Activated B cell treated with CpG ODN at 0.5 μM for 24 hours (primary cell): ENCODE results near the gene AHDC1. TPM values are rescaled to one million over a fixed set of nuclear protein-coding genes. Genes with fewer than 3 reads are reported as not detected.

Experiments used
- ATAC-seq: fragments of 200-7000 bp; cut with Tn5 transposase; one replicate; pipeline ENCODE4 v1.10.0; 2021; ENCODE audit warnings: low read depth, mild to moderate bottlenecking, moderate library complexity
- CTCF ChIA-PET: fragments of 350-600 bp; sonication (Branson Sonifier 250); formaldehyde crosslinking; loops from one replicate; lab custom pipeline; 2021; ENCODE audit warnings: antibody characterized with exemption; lab: Charles Lee
- POLR2A ChIA-PET: fragments of 350-600 bp; sonication (Branson Sonifier 250); formaldehyde crosslinking; loops from one replicate; lab custom pipeline; 2021; ENCODE audit warnings: antibody characterized with exemption; lab: Charles Lee
- DNase-seq: peaks from one replicate; pipeline ENCODE4 v3.0.0; 2022
- H3K27ac Mint-ChIP-seq: one replicate; pipeline ENCODE4 v1.8.0; 2020; ENCODE audit warnings: mixed read lengths
- H3K27me3 Mint-ChIP-seq: one replicate; pipeline ENCODE4 v1.8.0; 2021; ENCODE audit warnings: mixed read lengths
- H3K36me3 Mint-ChIP-seq: one replicate; pipeline ENCODE4 v1.8.0; 2021; ENCODE audit warnings: low read depth, mixed read lengths
- H3K4me1 Mint-ChIP-seq: one replicate; pipeline ENCODE4 v1.8.0; 2021; ENCODE audit warnings: mixed read lengths
- H3K4me3 Mint-ChIP-seq: one replicate; pipeline ENCODE4 v1.8.0; 2020; ENCODE audit warnings: mild to moderate bottlenecking, mixed read lengths
- H3K9me3 Mint-ChIP-seq: one replicate; pipeline ENCODE4 v1.8.0; 2020; ENCODE audit warnings: mixed read lengths
- intact Hi-C: fragments of 100-400 bp; cut with micrococcal nuclease; formaldehyde crosslinking; loops from one replicate; pipeline ENCODE4 v1.15.1; 2024
- total RNA-seq: library from RNA; stranded (reverse); gene quantifications from 2 replicates; pipeline ENCODE4 v1.2.3, GENCODE V29; 2022
- TF ChIP-seq, protein P1 (sequence below): fragments of 200-600 bp; IDR thresholded peaks from one replicate; pipeline ENCODE4 v1.8.0; 2022; ENCODE audit warnings: antibody characterized with exemption, mild to moderate bottlenecking

Gene AHDC1
- total RNA-seq, 1 donor from 2014 or later = 22.4 TPM

DNA sequence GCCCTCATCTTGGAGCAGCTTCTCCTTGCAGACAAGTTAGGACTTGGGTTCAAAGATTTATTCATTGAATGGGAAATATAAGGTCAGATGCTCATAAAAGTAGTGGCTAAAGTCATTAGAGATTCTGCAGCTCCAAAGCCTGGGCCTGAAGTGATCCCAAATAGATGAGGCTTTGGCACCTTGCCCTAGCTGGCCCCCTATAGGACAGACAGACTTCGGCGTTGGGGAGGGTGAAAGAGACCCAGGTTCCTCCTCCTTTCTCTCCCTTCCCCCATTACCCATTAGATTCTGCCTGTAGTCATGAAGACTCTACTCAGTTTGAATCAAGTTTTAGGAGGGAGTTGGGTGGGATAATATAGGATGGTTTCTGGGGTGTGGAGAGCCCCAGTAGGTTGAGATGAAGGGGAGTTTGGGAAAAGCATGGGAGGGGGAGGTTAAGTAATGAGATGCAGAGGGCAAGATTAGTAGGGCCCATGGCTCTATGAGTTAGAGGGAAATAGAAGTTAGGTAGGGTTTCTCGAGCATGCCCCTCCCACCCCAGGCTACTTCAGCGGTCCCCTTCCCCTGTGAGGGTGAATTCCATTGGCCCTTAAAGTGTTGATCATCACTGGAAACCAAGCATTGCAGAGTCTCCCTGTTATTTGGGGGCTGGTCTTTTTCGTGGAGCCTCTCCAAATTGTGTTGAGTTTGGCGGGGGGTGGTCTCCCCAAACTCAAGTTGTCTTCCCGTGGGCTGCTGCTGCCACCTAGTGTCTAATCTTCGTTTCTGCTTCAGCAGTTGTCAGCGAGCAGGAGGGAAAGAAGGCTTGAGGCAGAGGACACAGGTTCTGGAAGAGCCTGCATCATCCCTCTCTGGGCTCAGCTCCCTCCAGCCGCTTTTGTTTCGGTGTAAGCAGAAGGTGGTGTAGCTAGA lies 2.1 kb upstream of the AHDC1 start:
- Mint-ChIP-seq H3K4me3 (peak overlapping the region; percentile 60), H3K4me1 (peaks cover 28% of the 10 kb centered on the region), H3K27ac (peak overlapping the region; percentile 61), H3K36me3 (peaks cover 2% of the 10 kb centered on the region), H3K27me3 (no peaks in the 10 kb centered on the region), H3K9me3 (no peaks in the 10 kb centered on the region)
- ChIA-PET POLR2A (interaction anchor here (0.5 to 12.2 kb wide), 8 partner anchors 50 to 211 kb away, joined by 3 to 207 read pairs (median 4); no protein-coding TSS in a partner anchor), CTCF (interaction anchor here (0.7 to 8.8 kb wide), 30 partner anchors 10 to 561 kb away, joined by 3 to 253 read pairs (median 5); partner anchors contain the start of gene IFI6)
- DNase-seq (peak; percentile 45), ATAC-seq (no peak)
- intact Hi-C loops = loop anchor here (1.0 to 5.0 kb wide), 12 partner anchors 38 to 564 kb away; partner anchors contain the start of genes GPR3 and PPP1R8
- TF ChIP-seq, protein P1, sequence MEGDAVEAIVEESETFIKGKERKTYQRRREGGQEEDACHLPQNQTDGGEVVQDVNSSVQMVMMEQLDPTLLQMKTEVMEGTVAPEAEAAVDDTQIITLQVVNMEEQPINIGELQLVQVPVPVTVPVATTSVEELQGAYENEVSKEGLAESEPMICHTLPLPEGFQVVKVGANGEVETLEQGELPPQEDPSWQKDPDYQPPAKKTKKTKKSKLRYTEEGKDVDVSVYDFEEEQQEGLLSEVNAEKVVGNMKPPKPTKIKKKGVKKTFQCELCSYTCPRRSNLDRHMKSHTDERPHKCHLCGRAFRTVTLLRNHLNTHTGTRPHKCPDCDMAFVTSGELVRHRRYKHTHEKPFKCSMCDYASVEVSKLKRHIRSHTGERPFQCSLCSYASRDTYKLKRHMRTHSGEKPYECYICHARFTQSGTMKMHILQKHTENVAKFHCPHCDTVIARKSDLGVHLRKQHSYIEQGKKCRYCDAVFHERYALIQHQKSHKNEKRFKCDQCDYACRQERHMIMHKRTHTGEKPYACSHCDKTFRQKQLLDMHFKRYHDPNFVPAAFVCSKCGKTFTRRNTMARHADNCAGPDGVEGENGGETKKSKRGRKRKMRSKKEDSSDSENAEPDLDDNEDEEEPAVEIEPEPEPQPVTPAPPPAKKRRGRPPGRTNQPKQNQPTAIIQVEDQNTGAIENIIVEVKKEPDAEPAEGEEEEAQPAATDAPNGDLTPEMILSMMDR = peak; percentile 84

DNA sequence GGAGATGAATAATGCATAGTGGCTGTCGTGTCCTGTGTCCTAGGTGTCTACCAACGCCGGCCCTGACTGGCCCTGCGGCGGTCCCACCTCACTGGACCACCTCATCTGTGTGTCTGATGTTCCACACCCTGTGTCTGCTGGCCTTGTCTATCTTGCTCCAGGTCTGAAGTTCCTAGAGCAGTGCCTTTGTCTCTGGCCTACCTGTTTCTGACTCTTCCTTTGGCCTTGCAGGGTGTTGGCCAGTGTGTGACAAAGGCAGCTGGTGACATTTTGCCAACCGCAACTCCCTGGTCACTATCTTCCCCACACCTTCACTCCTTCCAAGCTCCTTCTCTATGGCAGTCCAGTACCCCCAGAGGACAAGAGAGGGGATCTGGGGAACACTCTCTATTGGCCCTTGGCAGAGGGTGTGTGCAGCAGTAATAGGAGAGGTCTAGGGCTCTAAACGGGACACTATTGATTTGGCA lies 1.4 kb upstream of the AHDC1 start:
- CTCF ChIA-PET = interaction anchor here (0.6 to 8.8 kb wide), 13 partner anchors 37 to 306 kb away, joined by 3 to 253 read pairs (median 14); partner anchors contain the start of gene IFI6
- H3K36me3 Mint-ChIP-seq = peaks cover 2% of the 10 kb centered on the region
- H3K27me3 Mint-ChIP-seq = no peaks in the 10 kb centered on the region
- intact Hi-C loops = loop anchor here (5.0 kb wide), 3 partner anchors 227 to 563 kb away; partner anchors contain the start of gene PPP1R8
- no peak for DNase-seq
- H3K27ac Mint-ChIP-seq = peak overlapping the region; percentile 60
- POLR2A ChIA-PET = interaction anchor here (0.9 to 12.2 kb wide), 5 partner anchors 49 to 202 kb away, joined by 3 to 207 read pairs (median 4); no protein-coding TSS in a partner anchor
- peak overlapping the region; percentile 95 for H3K4me3 Mint-ChIP-seq
- H3K4me1 Mint-ChIP-seq = peaks cover 36% of the 10 kb centered on the region
- ATAC-seq = no peak
- TF ChIP-seq, protein P1 = no peak
- H3K9me3 Mint-ChIP-seq = no peaks in the 10 kb centered on the region

DNA sequence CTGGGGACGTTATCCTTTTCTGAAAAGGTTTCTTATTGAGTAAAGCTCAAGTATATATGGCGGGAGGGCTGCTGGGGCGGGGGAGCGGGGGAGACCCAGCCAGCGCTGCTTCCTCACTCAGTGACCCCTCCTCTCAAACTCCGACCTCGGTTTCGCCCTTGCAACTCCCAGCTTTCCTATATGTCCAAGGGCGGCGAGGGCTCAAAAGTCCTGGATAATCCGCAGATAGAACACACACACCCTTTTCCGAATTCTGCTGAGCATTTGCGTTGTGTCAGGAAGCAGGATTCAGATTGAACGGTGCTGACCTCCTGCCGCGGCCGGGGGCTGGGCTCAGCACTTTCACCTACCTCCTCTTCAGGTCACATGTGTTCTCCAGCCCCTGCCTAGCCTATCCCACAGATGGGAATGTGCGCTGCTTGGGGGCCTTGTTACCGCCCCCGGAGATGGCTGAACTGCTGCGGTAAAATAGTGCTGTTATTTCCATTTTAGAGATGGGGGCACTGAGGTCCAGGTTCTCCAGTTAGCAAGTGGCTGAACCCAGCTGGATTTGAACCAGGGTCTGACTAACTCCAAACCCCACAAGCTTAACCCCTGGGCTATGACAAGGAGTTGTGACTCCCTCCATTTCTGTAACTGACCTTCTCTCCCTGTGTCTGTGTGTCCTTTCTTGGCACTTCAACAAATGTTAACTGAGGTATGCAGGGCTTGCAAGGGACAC lies 795 bp upstream of the AHDC1 start:
- ATAC-seq (no peak), DNase-seq (no peak)
- H3K9me3 Mint-ChIP-seq = no peaks in the 10 kb centered on the region
- ChIA-PET POLR2A (interaction anchor here (0.6 to 12.2 kb wide), 23 partner anchors 10 to 558 kb away, joined by 3 to 207 read pairs (median 4); no protein-coding TSS in a partner anchor), CTCF (interaction anchor here (0.6 to 8.8 kb wide), 16 partner anchors 10 to 306 kb away, joined by 3 to 253 read pairs (median 6); no protein-coding TSS in a partner anchor)
- H3K27me3 Mint-ChIP-seq = no peaks in the 10 kb centered on the region
- TF ChIP-seq, protein P1 = no peak
- H3K4me3 Mint-ChIP-seq = peak overlapping the region; percentile 95
- peaks cover 42% of the 10 kb centered on the region for H3K4me1 Mint-ChIP-seq
- H3K36me3 Mint-ChIP-seq = peaks cover 2% of the 10 kb centered on the region
- intact Hi-C loops = loop anchor here (5.0 kb wide), 3 partner anchors 228 to 562 kb away; partner anchors contain the start of gene PPP1R8
- H3K27ac Mint-ChIP-seq = peak overlapping the region; percentile 66

DNA sequence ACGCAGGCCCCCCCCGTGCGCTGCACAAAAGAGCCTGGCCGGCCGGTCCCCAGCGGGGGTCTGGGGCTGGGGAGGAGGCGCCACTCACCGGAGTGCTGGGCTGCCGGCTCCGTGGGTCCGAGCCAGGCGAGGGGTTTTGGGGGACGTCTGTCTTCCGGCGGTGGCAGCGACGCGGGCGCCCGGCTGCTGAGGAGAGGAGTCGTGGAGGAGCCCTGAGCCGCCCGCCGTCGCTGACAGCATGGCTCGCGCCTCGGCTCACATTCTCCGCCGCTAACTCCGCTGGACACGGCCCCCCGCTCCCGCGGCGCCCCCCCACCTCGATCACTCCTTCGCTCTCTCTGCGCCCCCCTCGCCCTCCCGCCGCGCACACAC lies 649 bp downstream of the AHDC1 start:
- Mint-ChIP-seq H3K36me3 (peaks cover 2% of the 10 kb centered on the region), H3K9me3 (no peaks in the 10 kb centered on the region), H3K4me1 (peaks cover 54% of the 10 kb centered on the region), H3K4me3 (peak overlapping the region; percentile 95), H3K27ac (peak overlapping the region; percentile 12), H3K27me3 (no peaks in the 10 kb centered on the region)
- intact Hi-C loops = loop anchor here (1.0 to 2.0 kb wide), 3 partner anchors 74 to 369 kb away; partner anchors contain the start of genes WASF2 and WDTC1
- POLR2A ChIA-PET = interaction anchor here (0.6 to 12.2 kb wide), 19 partner anchors 11 to 504 kb away, joined by 3 to 207 read pairs (median 4); partner anchors contain the start of gene IFI6
- TF ChIP-seq, protein P1 = no peak
- peak; percentile 43 for DNase-seq
- CTCF ChIA-PET = interaction anchor here (0.7 to 8.8 kb wide), 13 partner anchors 21 to 304 kb away, joined by 3 to 253 read pairs (median 14); no protein-coding TSS in a partner anchor
- ATAC-seq = peak; percentile 6
